Nucleus accumbens (tissue), 56 donors: ENCODE measurements around the gene PGM1.

Source experiments
- DNase-seq, 56 donors: peaks; one replicate each; lab custom pipeline; 2025; lab: John Stamatoyannopoulos, UW

The PGM1 gene

DNA sequence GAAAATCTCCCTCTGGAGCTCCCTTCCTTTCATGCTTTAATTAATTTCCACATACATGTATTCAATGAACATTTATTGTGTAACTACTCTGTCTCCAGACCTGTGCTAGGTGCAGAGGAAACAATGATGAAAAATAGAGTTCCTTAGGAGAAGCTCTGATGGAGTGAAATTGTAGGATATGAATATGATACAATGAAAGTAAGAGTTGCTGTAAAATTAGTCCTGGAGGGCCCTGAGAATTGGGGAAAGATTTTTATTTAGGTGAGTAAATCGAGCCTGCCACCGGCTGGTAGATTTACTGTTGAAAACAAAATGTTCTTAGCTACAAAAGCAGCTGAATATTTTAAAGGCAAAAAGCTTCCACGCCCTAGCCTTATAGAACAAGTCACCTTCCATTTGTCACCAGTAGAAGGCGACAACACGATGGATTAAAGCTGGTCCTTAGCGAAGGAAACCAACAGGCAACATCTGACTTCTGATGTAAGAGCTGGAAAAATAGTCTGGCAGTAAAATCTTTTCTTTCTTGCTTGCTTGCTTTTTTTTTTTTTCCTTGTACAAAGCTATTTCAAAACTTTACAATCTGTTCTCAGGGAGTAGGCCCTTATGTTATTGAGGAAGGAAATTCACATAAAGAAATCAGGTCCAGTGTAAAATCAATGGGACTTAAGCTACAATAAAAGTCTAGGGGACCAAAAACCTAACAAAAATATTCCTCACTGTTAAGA, 98.7 kb downstream of the PGM1 start:
- DNase-seq, result peak in 31 of 56 donors; percentile 0 to 53 (median 20)

DNA sequence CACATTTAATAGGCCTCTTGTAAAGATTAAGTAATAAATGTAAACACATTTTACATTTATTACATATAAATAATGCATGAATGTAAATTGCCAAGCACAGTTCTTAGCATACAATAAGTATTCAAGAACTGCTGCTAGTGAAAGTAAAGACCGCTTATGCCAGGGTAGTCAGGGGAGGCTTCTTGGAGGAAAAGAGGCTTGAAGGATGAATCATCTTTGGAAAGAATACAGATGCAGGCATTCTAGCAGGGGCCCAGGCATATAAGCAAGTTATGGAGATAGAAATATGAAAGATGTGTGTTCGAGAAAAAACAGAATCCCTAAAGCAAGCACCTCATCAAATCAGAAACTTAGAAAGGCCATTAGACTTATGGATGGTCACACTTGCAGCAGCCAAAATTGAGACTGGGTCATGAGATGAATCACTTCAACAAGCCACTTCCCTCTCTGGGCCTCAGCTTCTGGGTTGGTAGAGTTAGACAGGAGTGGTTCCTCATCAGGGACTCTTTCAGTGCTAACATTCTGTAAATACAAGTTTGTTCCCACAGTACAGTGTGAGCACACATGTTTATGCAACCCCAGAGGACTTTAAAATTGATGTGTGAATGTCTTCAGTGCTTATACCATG, 100.8 kb downstream of the PGM1 start:
- DNase-seq, result no peak

DNA sequence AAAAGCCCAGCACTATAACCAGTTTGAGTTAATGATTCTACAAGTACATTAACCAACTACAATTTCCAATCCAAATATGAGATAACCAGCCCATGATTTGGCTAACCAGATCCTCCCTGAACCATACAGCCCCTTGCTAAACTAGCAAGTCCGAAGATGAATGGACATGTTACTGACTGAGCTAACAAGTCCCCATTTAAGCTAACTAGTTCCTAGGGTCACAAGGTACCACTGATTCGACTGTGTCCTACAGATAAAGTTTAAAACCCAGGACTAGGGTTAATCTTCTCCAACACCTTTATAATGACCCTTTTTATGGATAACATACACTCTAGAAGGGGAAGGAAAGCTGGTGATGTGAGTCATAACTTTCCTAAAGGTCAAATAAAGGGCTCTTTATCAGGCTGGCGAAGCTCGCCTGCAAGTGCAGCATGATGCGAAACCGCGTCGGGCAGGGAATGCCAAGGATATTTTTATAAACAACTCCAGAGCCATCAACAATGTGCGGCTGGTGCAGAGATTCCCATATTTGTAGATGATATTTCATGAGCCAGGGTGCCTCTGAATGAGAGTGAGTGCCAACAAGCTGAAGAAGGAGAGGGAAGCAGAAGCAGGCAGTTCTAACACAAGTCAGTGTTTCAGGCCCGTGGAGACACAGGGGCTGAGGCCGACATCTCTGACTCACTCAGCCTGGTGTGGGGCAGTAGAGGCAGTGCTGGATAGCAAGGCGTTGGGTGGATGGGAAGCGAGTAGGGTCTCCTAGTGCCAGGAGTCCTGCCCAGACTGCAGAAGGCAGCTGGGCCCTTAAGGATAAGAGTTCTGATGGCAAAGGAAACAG, 105.0 kb downstream of the PGM1 start:
- DNase-seq, result peak in 21 of 56 donors; percentile 2 to 83 (median 13)

DNA sequence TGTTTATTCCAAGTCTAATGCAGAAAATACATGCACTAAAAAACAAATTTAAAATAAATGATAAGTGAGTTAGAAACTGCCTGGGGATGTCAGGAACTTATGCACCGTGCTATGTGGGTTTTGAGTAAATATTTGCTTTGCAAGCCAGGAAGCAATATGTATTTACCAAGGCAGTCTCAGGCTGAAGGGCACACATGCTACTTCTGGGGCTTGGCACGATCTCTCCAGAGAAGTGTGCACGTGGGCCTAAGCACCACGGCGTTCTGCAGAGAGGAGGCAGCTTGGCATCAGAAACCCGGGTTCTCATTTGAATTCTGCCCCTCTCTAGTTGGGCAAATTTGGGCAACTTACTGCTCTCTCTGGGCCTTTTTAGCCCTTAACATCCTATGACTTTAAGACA, 108.0 kb downstream of the PGM1 start:
- no peak for DNase-seq

DNA sequence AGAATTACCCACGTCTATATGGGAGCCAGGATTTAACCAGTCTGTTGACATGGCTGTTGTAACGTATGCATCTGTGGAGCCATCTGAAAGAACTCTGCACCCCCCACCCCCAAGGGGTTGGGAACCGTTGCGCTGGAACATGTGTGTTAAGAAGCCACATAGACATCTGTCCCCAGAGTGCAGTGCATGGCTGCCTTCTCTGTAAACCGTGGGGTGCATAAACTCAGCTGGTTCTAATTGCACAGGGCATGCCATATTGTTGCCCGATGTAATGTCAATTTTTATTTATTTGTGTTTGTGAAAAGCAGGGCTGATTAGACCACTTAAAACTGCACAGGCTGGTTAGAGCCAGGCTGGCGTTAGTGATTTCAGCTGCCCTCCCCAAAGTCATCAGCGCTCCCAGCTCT, 110.5 kb downstream of the PGM1 start:
- DNase-seq, result no peak

DNA sequence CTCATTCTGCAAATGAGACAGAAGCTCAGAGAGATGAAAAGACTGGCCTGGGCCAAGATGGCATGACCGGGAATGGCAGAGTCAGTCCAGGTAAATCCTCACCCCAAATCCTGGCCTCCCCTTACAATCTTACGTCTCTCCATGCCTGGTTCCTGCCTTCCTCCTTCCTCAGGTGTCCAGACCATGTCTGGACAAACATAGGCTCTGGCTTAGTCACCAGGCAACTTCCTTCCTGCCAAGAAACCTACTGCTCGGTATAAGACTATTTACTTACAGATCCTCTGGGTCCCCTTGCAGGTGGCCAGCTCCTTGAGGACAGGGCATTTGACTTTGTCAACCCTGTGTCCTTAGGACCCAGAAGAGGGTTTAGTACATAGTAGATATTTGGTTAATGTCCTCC, 111.2 kb downstream of the PGM1 start:
- DNase-seq, result no peak

DNA sequence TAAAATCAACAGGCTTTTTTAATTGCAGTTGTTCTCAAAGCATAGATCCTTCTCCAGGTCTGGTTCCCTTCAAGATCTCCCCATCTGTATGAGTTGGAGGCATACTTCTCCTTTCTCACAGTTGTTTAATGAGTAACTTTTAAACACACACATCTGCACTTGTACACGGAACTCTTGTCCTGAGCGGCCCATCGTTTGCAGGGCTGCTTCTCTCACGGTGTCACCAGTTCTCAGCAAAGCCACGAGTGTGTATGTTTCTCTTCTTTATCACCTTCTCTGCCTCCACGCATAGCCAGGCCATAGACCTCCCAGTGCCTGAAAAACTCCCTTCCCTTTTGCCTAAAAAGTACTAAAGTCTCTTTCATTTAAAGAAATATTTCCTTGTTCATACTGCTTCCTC, 111.9 kb downstream of the PGM1 start:
- DNase-seq, result no peak

DNA sequence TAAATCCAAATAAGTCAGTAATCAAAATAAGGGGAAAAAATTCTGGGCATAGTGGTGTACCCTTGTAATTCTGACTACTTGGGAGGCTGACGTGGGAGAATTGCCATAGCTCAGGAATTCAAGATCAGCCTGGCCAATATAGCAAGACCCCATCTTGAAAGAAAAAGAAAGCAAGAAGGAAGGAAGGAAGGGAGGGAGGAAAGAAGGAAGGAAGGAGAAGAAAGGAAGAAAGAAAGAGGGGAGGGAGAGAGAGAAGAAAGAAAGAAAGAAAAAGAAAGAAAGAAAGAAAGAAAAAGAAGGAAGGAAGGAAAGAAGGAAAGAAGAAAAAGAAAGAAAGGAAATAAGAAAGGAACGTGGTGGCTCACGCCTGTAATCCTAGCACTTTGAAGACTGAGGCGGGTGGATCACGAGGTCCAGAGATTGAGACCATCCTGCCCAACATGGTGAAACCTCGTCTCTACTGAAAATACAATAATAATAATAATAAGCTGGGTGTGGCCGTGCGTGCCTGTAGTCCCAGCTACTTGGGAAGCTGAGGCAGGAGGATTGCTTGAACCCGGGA, 116.1 kb downstream of the PGM1 start:
- DNase-seq, result no peak
